ENCODE results near the gene PDE9A. TPM values are rescaled to one million over a fixed set of nuclear protein-coding genes. Genes with fewer than 3 reads are reported as not detected.

Gene PDE9A
- total RNA-seq, 4 donors from 2014 or later: 26.7 to 30.6 (median 28.7) TPM

DNA sequence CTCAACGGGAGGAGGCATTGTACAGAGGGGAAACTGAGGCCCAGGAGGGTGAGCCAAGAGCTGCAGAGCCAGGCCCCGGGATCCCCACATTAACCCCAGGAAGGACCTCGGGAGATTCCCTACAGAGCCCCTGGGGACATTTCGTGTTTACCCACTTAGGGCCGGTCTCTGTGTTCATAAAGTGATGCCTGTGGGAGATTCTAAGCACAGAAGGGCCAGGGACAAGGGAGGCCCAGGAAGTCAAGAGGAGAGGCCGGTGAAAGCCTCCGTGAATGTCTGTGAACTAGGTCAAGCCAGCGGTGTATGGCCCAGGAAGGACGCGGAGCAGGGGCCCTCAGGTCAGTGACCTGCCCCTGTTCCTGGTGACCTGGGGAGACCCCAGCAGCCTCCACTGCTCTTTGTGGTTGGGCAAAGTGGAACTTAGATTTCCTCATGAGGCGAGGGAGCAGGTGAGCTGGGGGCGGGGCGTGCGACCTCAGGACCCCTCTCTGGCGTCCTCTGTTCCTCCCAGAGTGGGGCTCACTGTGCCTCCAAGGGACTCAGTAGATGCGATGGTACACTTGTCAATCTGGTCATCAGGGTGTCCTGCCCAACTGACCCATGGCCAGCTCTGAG lies 34.9 kb downstream of the PDE9A start:
- H3K4me3 ChIP-seq: no peak overlapping the region
- H3K27ac ChIP-seq: no peak overlapping the region
- TF ChIP-seq POLR2A (IDR thresholded peaks at IDR 0.05) (no peak), CTCF (IDR thresholded peaks at IDR 0.05) (no peak), EP300 (IDR thresholded peaks at IDR 0.05) (no peak)
- 91 to 92% methylated on average over 16 of the region's 16 CpGs for WGBS, 2 donors
- no peak for DNase-seq (ENCODE audit: low spot score in 2 of 2)
- H3K36me3 ChIP-seq: peaks cover 2 to 72% (median 8%) of the 10 kb centered on the region in 3 donors
- peaks cover 0 to 16% (median 10%) of the 10 kb centered on the region in 4 donors for H3K4me1 ChIP-seq
- H3K9me3 ChIP-seq: no peaks in the 10 kb centered on the region
- H3K27me3 ChIP-seq: no peaks in the 10 kb centered on the region

DNA sequence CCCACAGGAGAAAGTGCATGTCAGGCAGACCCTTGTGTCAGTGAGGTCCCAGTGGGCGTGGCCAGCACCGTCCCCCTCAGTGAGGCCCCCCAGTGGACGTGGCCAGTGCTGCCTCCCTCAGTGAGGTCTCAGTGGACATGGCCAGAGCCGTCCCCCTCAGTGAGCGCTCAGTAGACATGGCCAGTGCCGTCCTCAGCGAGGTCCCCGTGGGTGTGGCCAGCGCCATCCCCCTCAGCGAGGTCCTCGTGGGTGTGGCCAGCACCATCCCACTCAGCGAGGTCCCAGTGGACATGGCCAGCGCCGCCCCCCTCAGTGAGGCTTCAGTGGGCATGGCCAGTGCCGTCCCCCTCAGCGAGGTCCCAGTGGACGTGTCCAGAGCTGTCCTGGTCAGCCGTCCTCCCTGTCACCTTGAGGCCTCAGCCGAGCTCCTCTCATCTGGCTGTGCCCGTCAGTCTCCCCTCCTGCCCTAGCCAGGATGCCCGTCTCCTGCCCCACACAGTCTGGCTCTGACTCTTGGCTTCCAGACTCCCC lies 35.5 kb downstream of the PDE9A start:
- no peak for TF ChIP-seq CTCF (IDR thresholded peaks at IDR 0.05)
- TF ChIP-seq EP300 (IDR thresholded peaks at IDR 0.05): no peak
- TF ChIP-seq POLR2A (IDR thresholded peaks at IDR 0.05): no peak
- Histone ChIP-seq H3K27ac (no peak overlapping the region), H3K9me3 (no peaks in the 10 kb centered on the region), H3K36me3 (peaks cover 2 to 72% (median 8%) of the 10 kb centered on the region in 3 donors), H3K4me3 (no peak overlapping the region), H3K4me1 (peaks cover 0 to 13% (median 9%) of the 10 kb centered on the region in 4 donors), H3K27me3 (no peaks in the 10 kb centered on the region)
- WGBS, 2 donors: 87 to 97% methylated on average over 9 to 10 of the region's 21 CpGs
- DNase-seq (ENCODE audit: low spot score in 2 of 2): no peak

DNA sequence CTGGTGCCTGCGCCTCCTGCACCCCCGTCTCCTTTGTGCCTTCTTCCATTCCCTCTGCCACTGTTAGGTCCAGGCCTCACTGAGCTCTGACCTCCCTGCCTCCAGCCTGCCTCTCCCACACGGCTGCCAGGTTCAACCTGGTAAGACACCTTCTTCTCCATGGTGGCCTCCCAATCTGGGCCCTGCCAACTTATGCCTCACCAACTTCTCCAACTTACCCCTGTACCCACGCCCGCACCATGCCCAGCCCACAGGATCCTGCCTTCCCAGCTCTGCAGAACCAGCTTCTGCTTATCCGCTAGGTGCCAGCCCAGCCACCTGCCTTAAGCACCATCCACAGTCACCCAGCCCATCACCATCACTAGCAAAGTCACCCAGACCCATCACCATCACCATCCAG lies 37.2 kb downstream of the PDE9A start:
- 96 to 97% methylated on average over 6 of the region's 6 CpGs for WGBS, 2 donors
- Histone ChIP-seq H3K4me1 (peaks cover 0 to 9% (median 4%) of the 10 kb centered on the region in 4 donors), H3K27me3 (no peaks in the 10 kb centered on the region), H3K36me3 (peaks cover 2 to 71% (median 8%) of the 10 kb centered on the region in 3 donors), H3K27ac (no peak overlapping the region), H3K9me3 (no peaks in the 10 kb centered on the region), H3K4me3 (no peak overlapping the region)
- DNase-seq (ENCODE audit: low spot score in 2 of 2): no peak
- TF ChIP-seq POLR2A (IDR thresholded peaks at IDR 0.05) (no peak), EP300 (IDR thresholded peaks at IDR 0.05) (no peak), CTCF (IDR thresholded peaks at IDR 0.05) (no peak)

DNA sequence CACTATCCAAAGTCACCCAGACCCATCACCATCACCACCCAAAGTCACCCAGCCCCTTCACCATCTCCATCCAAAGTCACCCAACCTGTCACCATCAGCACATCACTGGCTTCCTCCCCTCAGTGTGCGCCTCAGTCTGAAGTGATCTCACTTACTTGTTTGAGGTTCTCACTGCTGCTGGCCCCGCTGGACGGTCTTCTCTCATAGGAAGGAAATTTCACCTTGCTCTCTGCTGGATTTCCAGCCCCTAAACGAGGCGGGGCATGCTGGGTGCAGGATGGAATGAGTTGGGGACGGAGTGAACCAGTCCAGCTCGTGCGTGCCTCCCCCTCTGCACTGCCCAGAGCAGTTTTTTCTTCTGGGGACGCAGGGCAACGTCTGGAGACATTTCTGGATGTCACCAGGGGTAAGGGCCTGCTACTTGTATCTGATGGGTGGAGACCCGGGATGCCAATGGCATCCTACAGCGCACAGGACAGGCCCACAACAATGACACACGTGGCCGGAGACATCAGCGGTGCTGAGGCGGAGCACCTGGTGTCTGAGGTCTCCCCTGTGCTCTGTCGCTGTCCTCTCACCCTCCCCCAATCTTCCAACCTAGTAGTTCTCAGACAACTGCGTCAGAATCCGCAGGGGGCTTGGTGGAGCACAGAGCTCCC lies 38.6 kb downstream of the PDE9A start:
- Histone ChIP-seq H3K9me3 (no peaks in the 10 kb centered on the region), H3K27ac (no peak overlapping the region), H3K27me3 (no peaks in the 10 kb centered on the region), H3K36me3 (peaks cover 2 to 64% (median 5%) of the 10 kb centered on the region in 3 donors), H3K4me3 (no peak overlapping the region), H3K4me1 (peaks cover 0 to 21% (median 6%) of the 10 kb centered on the region in 4 donors)
- TF ChIP-seq CTCF (IDR thresholded peaks at IDR 0.05): no peak
- TF ChIP-seq EP300 (IDR thresholded peaks at IDR 0.05): no peak
- no peak for TF ChIP-seq POLR2A (IDR thresholded peaks at IDR 0.05)
- DNase-seq (ENCODE audit: low spot score in 2 of 2): no peak
- WGBS, 2 donors: 86 to 93% methylated on average over 19 of the region's 19 CpGs

DNA sequence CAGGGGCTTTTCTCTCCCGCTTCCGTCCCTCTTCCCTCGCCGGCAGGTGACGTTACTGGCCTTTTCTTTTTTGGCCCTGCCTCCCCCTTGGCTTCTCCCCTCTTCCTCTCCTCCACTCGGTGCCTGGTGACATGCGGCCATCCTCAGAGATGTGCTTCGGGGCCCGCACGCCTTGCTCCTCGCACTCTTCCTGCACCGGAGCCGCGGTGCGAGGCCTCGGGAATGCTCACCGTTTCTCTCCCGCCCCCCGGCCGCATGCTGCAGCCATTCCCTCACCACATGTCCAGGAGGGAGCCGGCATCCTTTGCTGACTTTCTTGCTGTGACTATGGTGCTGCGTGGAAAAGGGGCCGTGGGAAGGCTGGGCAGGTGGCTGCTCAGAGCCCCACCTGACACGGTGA lies 39.3 kb downstream of the PDE9A start:
- 94 to 95% methylated on average over 24 of the region's 24 CpGs for WGBS, 2 donors
- Histone ChIP-seq H3K27me3 (no peaks in the 10 kb centered on the region), H3K9me3 (no peaks in the 10 kb centered on the region), H3K36me3 (peaks cover 2 to 65% (median 5%) of the 10 kb centered on the region in 3 donors), H3K4me3 (no peak overlapping the region), H3K4me1 (peaks cover 0 to 21% (median 6%) of the 10 kb centered on the region in 4 donors), H3K27ac (no peak overlapping the region)
- DNase-seq (ENCODE audit: low spot score in 2 of 2): no peak
- no peak for TF ChIP-seq EP300 (IDR thresholded peaks at IDR 0.05)
- no peak for TF ChIP-seq CTCF (IDR thresholded peaks at IDR 0.05)
- no peak for TF ChIP-seq POLR2A (IDR thresholded peaks at IDR 0.05)
